Gastrocnemius medialis (tissue), 4 donors: ENCODE results near the gene CAND2. TPM values are rescaled to one million over a fixed set of nuclear protein-coding genes. Genes with fewer than 3 reads are reported as not detected.

Experiments used
- ATAC-seq, 2 donors: fragments of 150-250 bp; one replicate each; pipeline ENCODE4 v1.9.1; 2016
- DNase-seq, 2 donors: peaks; one replicate each; pipeline ENCODE4 v3.0.0-alpha.2; 2019
- H3K27ac ChIP-seq, 4 donors: fragments of 200-600 bp; sonication (generic); 1 replicate in 1 of 4; 2 replicates in 3 of 4; pipeline ENCODE4 v1.5.1; 2016 to 2018; ENCODE audit warnings: mild to moderate bottlenecking in 2 of 4, moderate library complexity in 1 of 4
- H3K27me3 ChIP-seq, 3 donors: fragments of 200-600 bp; sonication (generic) in 2 of 3; 1 replicate in 1 of 3; 2 replicates in 2 of 3; pipeline versions ENCODE4 v1.5.1 to v1.6.0; 2016 to 2019; ENCODE audit warnings: mild to moderate bottlenecking in 1 of 3, moderate library complexity in 1 of 3
- H3K36me3 ChIP-seq, 2 donors: fragments of 200-600 bp; sonication (generic) in 1 of 2; one replicate each; pipeline ENCODE4 v1.5.1; 2017 to 2018
- H3K4me1 ChIP-seq, 2 donors: fragments of 200-600 bp; sonication (generic) in 1 of 2; one replicate each; pipeline ENCODE4 v1.5.1; 2016 to 2017; ENCODE audit warnings: mild to moderate bottlenecking in 2 of 2
- H3K4me3 ChIP-seq, 4 donors: fragments of 200-600 bp; sonication (generic) in 3 of 4; 1 replicate in 1 of 4; 2 replicates in 3 of 4; pipeline ENCODE4 v1.5.1; 2016 to 2019; ENCODE audit warnings: mild to moderate bottlenecking in 2 of 4
- H3K9me3 ChIP-seq, 3 donors: fragments of 200-600 bp; sonication (generic) in 2 of 3; 1 replicate in 1 of 3; 2 replicates in 2 of 3; pipeline ENCODE4 v1.5.1; 2016 to 2019
- CTCF ChIP-seq, 5 experiments: fragments of 450-650 bp in 3 of 5; fragments of 200-600 bp in 2 of 5; sonication (generic) in 2 of 5; IDR thresholded peaks in 4 of 5; conservative IDR thresholded peaks in 1 of 5; 1 replicate in 4 of 5; 2 replicates in 1 of 5; pipeline ENCODE4 v1.5.1; 2016 to 2019; ENCODE audit warnings: antibody characterized with exemption in 5 of 5, mild to moderate bottlenecking in 3 of 5, moderate library complexity in 3 of 5
- POLR2A ChIP-seq, 2 donors: fragments of 450-650 bp; IDR thresholded peaks; one replicate each; pipeline ENCODE4 v1.6.1; 2017; ENCODE audit warnings: antibody characterized with exemption in 2 of 2, mild to moderate bottlenecking in 2 of 2, moderate library complexity in 2 of 2
- in situ Hi-C, 4 donors: fragments of 200-750 bp; cut with MboI; loops; one replicate each; pipeline versions ENCODE4 v1.15.0 to v1.8.0; 2017; ENCODE audit warnings: low sequenced_read_pairs in 4 of 4
- intact Hi-C: fragments of 100-400 bp; cut with DNase I; formaldehyde crosslinking; loops from one replicate; pipeline ENCODE4 v1.15.1; 2023; ENCODE audit warnings: low total_unique reads
- total RNA-seq, 4 donors: library from RNA; depleted of rRNA; stranded (reverse); fragments of >200 nt; gene quantifications; one replicate each; pipeline versions ENCODE4 v1.1.0 to v1.2.3, GENCODE V29; 2016

The CAND2 gene
- total RNA-seq, 4 donors from 2014 or later: 133 to 308 (median 181) TPM

- peak overlapping the region; percentile 91 to 94 (median 92) for H3K27ac ChIP-seq
- H3K4me1 ChIP-seq: peaks cover 34 to 40% of the 10 kb centered on the region in 2 donors
- H3K9me3 ChIP-seq: no peaks in the 10 kb centered on the region
- in situ Hi-C loops: no loop called here
- no peak for TF ChIP-seq CTCF (IDR thresholded peaks at IDR 0.05 in 4 of 5, conservative IDR thresholded peaks at IDR 0.05 in 1 of 5)
- TF ChIP-seq POLR2A (IDR thresholded peaks at IDR 0.05): no peak
- ATAC-seq (peak; percentile 33 to 45), DNase-seq (no peak)
- H3K36me3 ChIP-seq: peaks cover 0 to 39% of the 10 kb centered on the region in 2 donors
- peak overlapping the region; percentile 81 to 97 (median 93) for H3K4me3 ChIP-seq
- intact Hi-C loops: loop anchor here (1.0 to 5.0 kb wide), 3 partner anchors 30 to 133 kb away; no protein-coding TSS in a partner anchor
- no peaks in the 10 kb centered on the region for H3K27me3 ChIP-seq
These were observed 44.2 kb downstream of the CAND2 start for GRCh38 chr3:12840591-12841148.

- Histone ChIP-seq H3K27ac (peak within 1 kb of the TSS; percentile 91 to 94 (median 92)), H3K27me3 (no peaks in the 10 kb centered on the region), H3K9me3 (no peaks in the 10 kb centered on the region), H3K4me1 (peaks cover 39 to 42% of the 10 kb centered on the region in 2 donors), H3K36me3 (peaks cover 0 to 32% of the 10 kb centered on the region in 2 donors), H3K4me3 (peak within 1 kb of the TSS; percentile 81 to 97 (median 93))
- peak; percentile 93 for TF ChIP-seq POLR2A (IDR thresholded peaks at IDR 0.05)
- TF ChIP-seq CTCF (IDR thresholded peaks at IDR 0.05 in 4 of 5, conservative IDR thresholded peaks at IDR 0.05 in 1 of 5): peak; percentile 69 to 87 (median 85)
- ATAC-seq (peak; percentile 84 to 87), DNase-seq (peak; percentile 83 to 87)
- in situ Hi-C loops (no loop called here), intact Hi-C loops (loop anchor here (1.0 to 5.0 kb wide), 3 partner anchors 31 to 134 kb away; no protein-coding TSS in a partner anchor)
These were observed 44.9 kb downstream of the CAND2 start, which contains the start of gene RPL32 for GRCh38 chr3:12841149-12841969. RPL32 (minus strand) TSS chr3:12841565; CDS start chr3:12840237, 1,328 bp downstream.

GRCh38 chr3:12841970-12842328 is 45.5 kb downstream of the CAND2 start:
- DNase-seq (no peak), ATAC-seq (no peak)
- Histone ChIP-seq H3K27ac (peak overlapping the region; percentile 91 to 94 (median 92)), H3K9me3 (no peaks in the 10 kb centered on the region), H3K27me3 (no peaks in the 10 kb centered on the region), H3K36me3 (peaks cover 0 to 26% of the 10 kb centered on the region in 2 donors), H3K4me1 (peaks cover 40 to 47% of the 10 kb centered on the region in 2 donors), H3K4me3 (peak overlapping the region; percentile 81 to 97 (median 93))
- in situ Hi-C loops: no loop called here
- intact Hi-C loops: loop anchor here (1.0 to 5.0 kb wide), 3 partner anchors 31 to 135 kb away; no protein-coding TSS in a partner anchor
- no peak for TF ChIP-seq POLR2A (IDR thresholded peaks at IDR 0.05)

GRCh38 chr3:12842469-12842868 is 46.0 kb downstream of the CAND2 start:
- DNase-seq (no peak), ATAC-seq (no peak)
- Histone ChIP-seq H3K4me1 (peaks cover 39 to 51% of the 10 kb centered on the region in 2 donors), H3K27ac (peak overlapping the region in 1 of 4 donors; percentile 91), H3K27me3 (no peaks in the 10 kb centered on the region), H3K9me3 (no peaks in the 10 kb centered on the region), H3K36me3 (peaks cover 0 to 21% of the 10 kb centered on the region in 2 donors), H3K4me3 (no peak overlapping the region)
- no peak for TF ChIP-seq CTCF (IDR thresholded peaks at IDR 0.05 in 4 of 5, conservative IDR thresholded peaks at IDR 0.05 in 1 of 5)
- TF ChIP-seq POLR2A (IDR thresholded peaks at IDR 0.05): no peak
- intact Hi-C loops (loop anchor here (5.0 kb wide), 1 partner anchor 135 kb away; no protein-coding TSS in a partner anchor), in situ Hi-C loops (no loop called here)

- H3K4me3 ChIP-seq: no peak overlapping the region
- ATAC-seq (no peak), DNase-seq (no peak)
- H3K4me1 ChIP-seq: peaks cover 9 to 24% of the 10 kb centered on the region in 2 donors
- H3K36me3 ChIP-seq: no peaks in the 10 kb centered on the region
- no peak for TF ChIP-seq POLR2A (IDR thresholded peaks at IDR 0.05)
- intact Hi-C loops (no loop called here), in situ Hi-C loops (no loop called here)
- H3K27me3 ChIP-seq: no peaks in the 10 kb centered on the region
- H3K9me3 ChIP-seq: no peaks in the 10 kb centered on the region
- peak overlapping the region in 2 of 4 donors; percentile 79 to 82 for H3K27ac ChIP-seq
These were observed 49.3 kb downstream of the CAND2 start for GRCh38 chr3:12845811-12846210.
